ENCODE data around the gene KLHL4. TPM values are rescaled to one million over a fixed set of nuclear protein-coding genes. Genes with fewer than 3 reads are reported as not detected.

Gene KLHL4
- total and polyA plus RNA-seq, 9 of the 15 experiments (the other 6 are each of a cell fraction or from before 2014, with no cell fraction given), result 0.04 to 0.16 (median 0.06) TPM; not detected in 1

GRCh38 chrX:87580862-87581261, 63.3 kb downstream of the KLHL4 start (continued):
- TF ChIP-seq ZNF766 (CRISPR knock-in tag; conservative IDR thresholded peaks at IDR 0.05) (no peak), SNAPC5 (CRISPR knock-in tag; IDR thresholded peaks at IDR 0.05) (no peak), CEBPZ (IDR thresholded peaks at IDR 0.05; ENCODE audit: borderline replicate concordance, low read depth, low read length) (no peak), GTF2B (IDR thresholded peaks at IDR 0.05; ENCODE audit: extremely low read depth, insufficient read length) (no peak), SRSF9 (IDR thresholded peaks at IDR 0.05; ENCODE audit: borderline replicate concordance, low read depth, low read length) (no peak), SNIP1 (IDR thresholded peaks at IDR 0.05; ENCODE audit: low read depth) (no peak), CCAR2 (IDR thresholded peaks at IDR 0.05; ENCODE audit: low read depth, low read length) (no peak), CEBPB (tag; IDR thresholded peaks at IDR 0.05) (no peak), SAP30 (IDR thresholded peaks at IDR 0.05; ENCODE audit: borderline replicate concordance, insufficient read depth, low read depth, low read length, poor library complexity, severe bottlenecking) (no peak), ZNF668 (CRISPR knock-in tag; IDR thresholded peaks at IDR 0.05) (no peak), PKNOX1 (IDR thresholded peaks at IDR 0.05) (peak; percentile 53), HMGXB4 (CRISPR knock-in tag; IDR thresholded peaks at IDR 0.05) (no peak), ZKSCAN3 (CRISPR knock-in tag; IDR thresholded peaks at IDR 0.05) (no peak), ZNF280B (CRISPR knock-in tag; IDR thresholded peaks at IDR 0.05) (no peak), RBM15 (IDR thresholded peaks at IDR 0.05; ENCODE audit: insufficient read depth, low read length) (no peak), SRSF3 (IDR thresholded peaks at IDR 0.05; ENCODE audit: insufficient read depth, low read length) (no peak), ZNF764 (CRISPR knock-in tag; IDR thresholded peaks at IDR 0.05; ENCODE audit: low read depth) (no peak), ZC3H4 (CRISPR knock-in tag; IDR thresholded peaks at IDR 0.05; ENCODE audit: borderline replicate concordance) (no peak), JUNB (CRISPR knock-in tag; conservative IDR thresholded peaks at IDR 0.05) (no peak), BRD4 (IDR thresholded peaks at IDR 0.05) (no peak), SNRNP70 (optimal IDR thresholded peaks at IDR 0.05; ENCODE audit: low read depth, low read length) (no peak)

Measured in K562 (cell line).